Liver (tissue), 3 donors: ENCODE data around the gene CTNNAL1.

Source experiments
- JUND ChIP-seq, 2 donors: IDR thresholded peaks; 2 replicates each; pipeline ENCODE4 v1.6.1; 2016; ENCODE audit warnings: antibody characterized with exemption in 2 of 2
- RAD21 ChIP-seq, 2 donors: IDR thresholded peaks; 2 replicates each; pipeline ENCODE4 v1.6.1; 2016; ENCODE audit warnings: antibody characterized with exemption in 2 of 2, mild to moderate bottlenecking in 2 of 2
- RXRA ChIP-seq, 2 donors: IDR thresholded peaks; 2 replicates each; pipeline ENCODE4 v1.6.1; 2017 to 2018; ENCODE audit warnings: antibody characterized with exemption in 2 of 2, mild to moderate bottlenecking in 1 of 2
- YY1 ChIP-seq: IDR thresholded peaks from 2 replicates; pipeline ENCODE4 v1.6.1; 2016; ENCODE audit warnings: antibody characterized with exemption, mild to moderate bottlenecking
- TF ChIP-seq, protein P1 (sequence below): fragments of 150-350 bp; IDR thresholded peaks from 2 replicates; pipeline ENCODE4 v1.5.1; 2017; ENCODE audit warnings: improper control_type of control experiment, low read depth, low read length; ENCODE audit not compliant: missing input control
- donor health status: healthy.
- donor health status: healthy.

DNA sequence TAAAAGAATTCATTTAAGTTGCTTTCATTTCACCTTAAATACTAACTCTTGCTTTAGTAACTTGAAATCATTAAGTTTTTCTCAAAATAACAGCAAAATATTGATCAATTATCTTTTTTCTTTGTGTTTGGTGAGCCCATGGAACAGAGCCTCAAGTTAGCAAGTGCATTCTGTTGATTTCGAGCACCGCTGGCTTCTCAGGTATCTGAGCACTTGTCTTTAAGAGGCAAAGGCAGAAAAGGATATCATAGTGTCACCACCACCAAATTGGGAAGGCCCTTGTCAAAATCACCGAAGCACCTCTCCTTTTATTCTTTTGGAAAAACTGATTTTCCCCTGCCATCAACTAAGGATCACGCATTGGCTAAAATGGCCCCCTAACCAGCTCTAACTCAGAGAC is 17.1 kb upstream of the CTNNAL1 start:
- no peak for TF ChIP-seq RAD21 (IDR thresholded peaks at IDR 0.05)
- TF ChIP-seq, protein P1, sequence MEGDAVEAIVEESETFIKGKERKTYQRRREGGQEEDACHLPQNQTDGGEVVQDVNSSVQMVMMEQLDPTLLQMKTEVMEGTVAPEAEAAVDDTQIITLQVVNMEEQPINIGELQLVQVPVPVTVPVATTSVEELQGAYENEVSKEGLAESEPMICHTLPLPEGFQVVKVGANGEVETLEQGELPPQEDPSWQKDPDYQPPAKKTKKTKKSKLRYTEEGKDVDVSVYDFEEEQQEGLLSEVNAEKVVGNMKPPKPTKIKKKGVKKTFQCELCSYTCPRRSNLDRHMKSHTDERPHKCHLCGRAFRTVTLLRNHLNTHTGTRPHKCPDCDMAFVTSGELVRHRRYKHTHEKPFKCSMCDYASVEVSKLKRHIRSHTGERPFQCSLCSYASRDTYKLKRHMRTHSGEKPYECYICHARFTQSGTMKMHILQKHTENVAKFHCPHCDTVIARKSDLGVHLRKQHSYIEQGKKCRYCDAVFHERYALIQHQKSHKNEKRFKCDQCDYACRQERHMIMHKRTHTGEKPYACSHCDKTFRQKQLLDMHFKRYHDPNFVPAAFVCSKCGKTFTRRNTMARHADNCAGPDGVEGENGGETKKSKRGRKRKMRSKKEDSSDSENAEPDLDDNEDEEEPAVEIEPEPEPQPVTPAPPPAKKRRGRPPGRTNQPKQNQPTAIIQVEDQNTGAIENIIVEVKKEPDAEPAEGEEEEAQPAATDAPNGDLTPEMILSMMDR: no peak
- TF ChIP-seq JUND (IDR thresholded peaks at IDR 0.05): no peak
- TF ChIP-seq YY1: no peak
- TF ChIP-seq RXRA (IDR thresholded peaks at IDR 0.05): no peak
